Astrocyte of the cerebellum (primary cell): ENCODE measurements around the gene DUSP7.

Experiments used
- DNase-seq: peaks from one replicate; pipeline ENCODE4 v3.0.0-alpha.2; 2011; ENCODE audit warnings: low read depth
- H3K4me3 ChIP-seq: 2 replicates; pipeline ENCODE4 v1.5.1; 2011; ENCODE audit warnings: mild to moderate bottlenecking, low read depth, low read length, moderate library complexity
- in situ Hi-C: cut with HindIII; loops from 2 replicates; pipeline ENCODE4 v1.10.0; 2017; ENCODE audit warnings: low sequenced_read_pairs
- TF ChIP-seq, protein P1 (sequence below): IDR thresholded peaks from 2 replicates; pipeline ENCODE4 v1.5.1; 2012; ENCODE audit warnings: low read length, low read depth, moderate library complexity, mild to moderate bottlenecking; ENCODE audit errors: missing control alignments

The DUSP7 gene

DNA sequence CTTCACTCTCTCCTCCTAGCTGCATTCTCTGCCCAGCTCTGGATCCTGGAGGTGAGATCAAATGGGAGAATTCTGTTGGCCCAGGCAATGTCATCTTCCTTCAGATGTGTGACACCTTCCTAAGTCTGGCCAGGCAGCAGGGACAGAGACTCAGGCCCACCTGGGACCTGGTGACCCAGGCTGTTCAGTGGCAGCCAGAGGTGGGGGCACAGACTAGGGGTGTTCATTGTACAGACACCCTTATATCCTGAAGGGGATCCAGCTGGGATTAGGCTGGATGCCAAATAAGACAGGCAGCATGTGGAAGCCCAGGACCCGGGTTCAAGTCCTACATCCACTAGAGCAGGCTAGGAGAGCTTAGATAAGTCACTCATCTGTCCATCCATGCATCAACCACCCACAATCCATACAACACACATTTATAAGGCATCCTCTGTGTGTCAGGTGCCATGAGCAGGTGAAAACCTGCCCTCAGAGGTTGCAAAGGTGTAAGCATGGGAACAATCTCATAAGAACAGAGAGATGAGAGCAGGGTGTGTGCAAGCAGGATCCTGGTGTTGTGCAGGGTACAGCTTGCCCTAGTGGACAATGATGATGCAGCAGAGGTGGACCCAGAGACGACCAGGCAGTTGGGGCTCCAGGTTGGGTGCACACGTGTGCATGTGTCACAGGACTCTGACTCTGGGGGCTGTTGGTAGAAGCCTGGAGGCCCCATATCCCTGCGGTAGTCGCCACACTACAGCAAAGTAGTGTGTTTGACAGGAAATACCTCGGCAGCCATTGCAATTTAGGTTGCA, 42.4 kb downstream of the DUSP7 start:
- no peak overlapping the region for H3K4me3 ChIP-seq
- in situ Hi-C loops, result no loop called here
- DNase-seq, result no peak
- TF ChIP-seq, protein P1, sequence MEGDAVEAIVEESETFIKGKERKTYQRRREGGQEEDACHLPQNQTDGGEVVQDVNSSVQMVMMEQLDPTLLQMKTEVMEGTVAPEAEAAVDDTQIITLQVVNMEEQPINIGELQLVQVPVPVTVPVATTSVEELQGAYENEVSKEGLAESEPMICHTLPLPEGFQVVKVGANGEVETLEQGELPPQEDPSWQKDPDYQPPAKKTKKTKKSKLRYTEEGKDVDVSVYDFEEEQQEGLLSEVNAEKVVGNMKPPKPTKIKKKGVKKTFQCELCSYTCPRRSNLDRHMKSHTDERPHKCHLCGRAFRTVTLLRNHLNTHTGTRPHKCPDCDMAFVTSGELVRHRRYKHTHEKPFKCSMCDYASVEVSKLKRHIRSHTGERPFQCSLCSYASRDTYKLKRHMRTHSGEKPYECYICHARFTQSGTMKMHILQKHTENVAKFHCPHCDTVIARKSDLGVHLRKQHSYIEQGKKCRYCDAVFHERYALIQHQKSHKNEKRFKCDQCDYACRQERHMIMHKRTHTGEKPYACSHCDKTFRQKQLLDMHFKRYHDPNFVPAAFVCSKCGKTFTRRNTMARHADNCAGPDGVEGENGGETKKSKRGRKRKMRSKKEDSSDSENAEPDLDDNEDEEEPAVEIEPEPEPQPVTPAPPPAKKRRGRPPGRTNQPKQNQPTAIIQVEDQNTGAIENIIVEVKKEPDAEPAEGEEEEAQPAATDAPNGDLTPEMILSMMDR, result no peak

DNA sequence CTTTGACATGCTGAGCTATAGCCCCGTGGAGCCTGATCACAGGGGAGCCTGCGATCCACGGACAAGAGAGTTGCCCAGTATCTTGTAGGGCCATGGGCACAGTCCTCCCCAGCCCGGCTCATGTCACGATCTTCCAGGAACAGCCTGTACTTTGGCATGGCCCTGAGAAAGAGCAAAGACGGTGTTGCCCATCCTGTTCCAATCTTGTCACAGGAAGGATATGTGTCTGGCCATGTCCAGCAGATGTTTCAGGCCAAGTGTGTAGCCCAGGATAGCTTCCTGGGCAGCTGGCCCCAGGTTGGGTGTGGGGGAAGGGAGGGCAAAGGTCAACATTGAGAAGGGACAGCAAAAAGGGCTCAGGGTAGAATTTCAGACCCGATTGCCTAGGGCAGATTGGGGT, 43.7 kb downstream of the DUSP7 start:
- TF ChIP-seq, protein P1, result no peak
- in situ Hi-C loops, result no loop called here
- no peak overlapping the region for H3K4me3 ChIP-seq
- no peak for DNase-seq

DNA sequence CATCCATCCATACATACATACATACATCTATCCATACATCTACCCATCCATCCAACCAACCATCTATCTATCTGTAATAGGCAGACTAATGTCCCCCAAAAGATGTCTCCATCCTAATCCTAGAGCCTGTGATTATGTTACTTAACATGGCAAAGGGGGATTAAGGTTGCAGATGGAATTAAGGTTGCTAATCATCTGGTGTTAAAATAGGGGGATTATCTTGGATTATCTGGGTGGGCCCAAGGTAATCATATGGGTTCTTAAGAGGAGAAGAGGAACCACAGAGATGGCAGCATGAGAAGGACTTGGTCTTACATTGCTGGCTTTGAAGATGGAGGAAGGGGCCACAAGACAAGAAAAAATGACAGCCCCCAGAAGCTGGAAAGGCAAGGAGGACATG, 45.9 kb downstream of the DUSP7 start:
- DNase-seq, result no peak
- TF ChIP-seq, protein P1, result no peak
- in situ Hi-C loops, result no loop called here
- no peak overlapping the region for H3K4me3 ChIP-seq

DNA sequence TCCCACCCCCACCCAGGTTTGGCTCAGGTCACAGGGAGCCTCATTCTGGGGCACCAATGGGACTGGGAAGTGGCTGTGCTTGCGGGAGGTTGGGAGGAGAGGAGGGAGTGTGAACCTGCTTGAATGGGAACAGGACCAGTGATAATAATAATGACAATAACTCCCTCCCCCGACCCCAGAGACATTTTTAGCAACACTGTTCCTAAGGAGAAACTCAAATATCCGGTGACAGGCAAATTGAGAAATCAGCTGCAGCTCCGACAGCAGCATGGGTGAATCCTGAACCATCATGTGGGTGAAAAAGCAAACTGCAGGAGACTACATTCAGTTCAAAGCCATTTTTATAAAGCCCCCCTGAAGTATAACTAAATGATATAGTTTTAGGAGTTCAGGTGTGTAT, 49.1 kb downstream of the DUSP7 start:
- no peak overlapping the region for H3K4me3 ChIP-seq
- TF ChIP-seq, protein P1, result no peak
- DNase-seq, result no peak
- in situ Hi-C loops, result no loop called here

DNA sequence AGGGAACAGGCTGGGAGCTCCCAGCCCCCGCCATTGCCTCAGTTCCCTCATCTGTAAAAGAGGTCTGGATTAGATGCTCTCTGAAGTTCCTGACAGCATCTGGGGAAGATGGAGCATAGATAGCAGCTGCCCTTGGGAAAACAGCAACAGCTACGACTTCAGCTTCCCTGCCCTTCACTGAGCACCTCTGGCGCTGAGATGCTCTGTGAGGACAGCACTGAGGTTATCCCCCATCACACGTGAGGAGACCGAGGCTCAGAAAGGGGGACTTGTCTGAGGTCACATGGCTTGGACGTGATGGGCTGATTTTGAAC, 49.6 kb downstream of the DUSP7 start:
- in situ Hi-C loops, result no loop called here
- TF ChIP-seq, protein P1, result no peak
- no peak for DNase-seq
- no peak overlapping the region for H3K4me3 ChIP-seq

DNA sequence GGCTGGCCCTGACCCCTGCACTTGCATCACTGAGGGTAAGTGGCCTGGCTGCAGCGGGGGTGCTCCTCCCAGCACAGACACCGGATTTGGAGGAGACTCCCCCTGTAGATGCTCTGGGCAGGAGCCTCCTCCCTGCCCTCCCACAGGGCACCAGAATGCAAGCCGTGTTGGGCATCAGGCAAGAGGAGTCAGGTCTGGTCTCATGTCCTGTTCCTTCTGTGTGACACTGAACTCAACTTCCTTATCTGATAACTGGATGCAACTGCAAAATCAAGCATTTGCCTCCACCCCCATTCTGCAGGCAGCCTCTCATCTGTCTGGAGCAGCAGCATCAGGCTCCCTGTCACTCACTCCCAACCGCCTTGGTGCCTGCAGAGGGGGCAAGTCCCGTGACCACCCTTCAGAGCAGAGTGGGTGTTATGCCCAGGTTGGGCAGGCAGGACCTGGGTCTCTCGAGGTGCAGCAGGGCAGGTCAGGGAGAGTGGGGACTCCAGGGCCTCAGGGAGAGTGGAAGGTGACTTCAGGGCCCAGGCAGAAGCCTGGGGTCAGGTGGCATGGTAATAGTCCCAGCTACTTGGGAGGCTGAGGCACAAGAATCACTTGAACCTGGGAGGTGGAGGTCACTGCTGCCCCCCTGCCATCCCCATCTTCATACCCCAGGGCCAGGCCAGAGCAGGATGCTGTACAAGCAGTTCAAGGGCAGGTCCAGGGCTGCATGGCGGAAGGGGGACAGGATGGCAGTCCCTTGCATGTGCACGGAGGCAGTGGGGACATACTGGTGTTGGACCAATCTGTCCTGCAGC, 50.2 kb downstream of the DUSP7 start:
- no peak overlapping the region for H3K4me3 ChIP-seq
- TF ChIP-seq, protein P1, result no peak
- in situ Hi-C loops, result no loop called here
- no peak for DNase-seq
